Fibroblast of lung (primary cell): ENCODE measurements around the gene VAV2.

Experiments
- EZH2 ChIP-seq: IDR thresholded peaks from 2 replicates; pipeline ENCODE4 v1.5.1; 2012; ENCODE audit warnings: low read length, control low read depth, mild to moderate bottlenecking; ENCODE audit errors: missing control alignments
- TF ChIP-seq, protein P1 (sequence below), 2 donors: IDR thresholded peaks in 1 of 2; conservative IDR thresholded peaks in 1 of 2; 1 replicate in 1 of 2; 2 replicates in 1 of 2; pipeline ENCODE4 v1.5.1; 2011 to 2012; ENCODE audit warnings: low read length in 2 of 2, control low read depth in 1 of 2, inconsistent platforms in 1 of 2, low read depth in 1 of 2, mild to moderate bottlenecking in 1 of 2

DNA sequence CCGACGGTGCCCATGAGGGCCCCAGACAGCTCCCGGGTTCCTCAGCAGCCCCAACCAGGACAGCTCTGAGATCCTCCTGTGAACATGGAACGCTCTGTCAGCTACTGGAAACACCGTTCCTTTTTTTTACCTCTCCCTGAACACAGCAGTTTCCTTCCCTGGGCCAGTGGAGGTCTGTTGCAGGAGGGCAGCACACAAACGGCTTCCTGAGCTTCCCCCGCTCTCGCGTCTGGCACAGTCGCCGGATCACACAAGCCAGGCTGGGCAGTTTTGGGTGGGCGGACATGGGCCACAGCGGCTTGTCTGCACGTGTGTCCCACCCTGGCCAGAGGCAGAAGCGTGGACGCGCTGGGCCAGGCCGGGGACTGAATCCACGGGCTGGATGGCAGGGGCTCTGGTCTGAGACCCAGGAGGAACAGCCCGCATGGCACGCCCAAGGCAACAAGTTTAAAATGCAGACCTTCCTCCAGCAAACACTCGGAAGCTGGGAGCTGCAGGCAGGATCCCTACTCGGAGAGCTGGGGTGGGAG is 147.2 kb downstream of the VAV2 start:
- TF ChIP-seq, protein P1, sequence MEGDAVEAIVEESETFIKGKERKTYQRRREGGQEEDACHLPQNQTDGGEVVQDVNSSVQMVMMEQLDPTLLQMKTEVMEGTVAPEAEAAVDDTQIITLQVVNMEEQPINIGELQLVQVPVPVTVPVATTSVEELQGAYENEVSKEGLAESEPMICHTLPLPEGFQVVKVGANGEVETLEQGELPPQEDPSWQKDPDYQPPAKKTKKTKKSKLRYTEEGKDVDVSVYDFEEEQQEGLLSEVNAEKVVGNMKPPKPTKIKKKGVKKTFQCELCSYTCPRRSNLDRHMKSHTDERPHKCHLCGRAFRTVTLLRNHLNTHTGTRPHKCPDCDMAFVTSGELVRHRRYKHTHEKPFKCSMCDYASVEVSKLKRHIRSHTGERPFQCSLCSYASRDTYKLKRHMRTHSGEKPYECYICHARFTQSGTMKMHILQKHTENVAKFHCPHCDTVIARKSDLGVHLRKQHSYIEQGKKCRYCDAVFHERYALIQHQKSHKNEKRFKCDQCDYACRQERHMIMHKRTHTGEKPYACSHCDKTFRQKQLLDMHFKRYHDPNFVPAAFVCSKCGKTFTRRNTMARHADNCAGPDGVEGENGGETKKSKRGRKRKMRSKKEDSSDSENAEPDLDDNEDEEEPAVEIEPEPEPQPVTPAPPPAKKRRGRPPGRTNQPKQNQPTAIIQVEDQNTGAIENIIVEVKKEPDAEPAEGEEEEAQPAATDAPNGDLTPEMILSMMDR (conservative IDR thresholded peaks at IDR 0.05 in 1 of 2, IDR thresholded peaks at IDR 0.05 in 1 of 2; ENCODE audit: low read depth in 1 of 2, low read length in 2 of 2) = no peak
- no peak for TF ChIP-seq EZH2
